ENCODE results near the gene PHPT1. TPM values are rescaled to one million over a fixed set of nuclear protein-coding genes. Genes with fewer than 3 reads are reported as not detected.

Gene PHPT1
- total and polyA plus RNA-seq, 2 of the 13 experiments (the other 11 are each of a cell fraction or from before 2014, with no cell fraction given) = 189 to 192 TPM

GRCh38 chr9:136840877-136841645 lies 8.1 kb upstream of the PHPT1 start (continued):
- TF ChIP-seq LCORL (IDR thresholded peaks at IDR 0.05) (no peak), LCORL (CRISPR knock-in tag; IDR thresholded peaks at IDR 0.05) (0 out of 2 replicates have a peak, but pooled peaks have one; percentile 34), ZNF7 (CRISPR knock-in tag; IDR thresholded peaks at IDR 0.05) (no peak), ZBTB38 (CRISPR knock-in tag; IDR thresholded peaks at IDR 0.05) (peak; percentile 80), ARID2 (CRISPR knock-in tag; IDR thresholded peaks at IDR 0.05; ENCODE audit: borderline replicate concordance) (0 out of 2 replicates have a peak, but pooled peaks have one; percentile 62), AGO1 (IDR thresholded peaks at IDR 0.05; ENCODE audit: low read depth, low read length, poor library complexity, severe bottlenecking) (peak; percentile 99), YEATS2 (CRISPR knock-in tag; IDR thresholded peaks at IDR 0.05; ENCODE audit: borderline replicate concordance) (no peak), SAP130 (CRISPR knock-in tag; IDR thresholded peaks at IDR 0.05; ENCODE audit: low read depth) (peak; percentile 84), ZSCAN31 (CRISPR knock-in tag; IDR thresholded peaks at IDR 0.05; ENCODE audit: low read depth) (no peak), ZNF501 (CRISPR knock-in tag; IDR thresholded peaks at IDR 0.05) (no peak; the same call in 1 of the 2 replicates), ZNF333 (CRISPR knock-in tag; IDR thresholded peaks at IDR 0.05; ENCODE audit: borderline replicate concordance) (no peak), HNRNPL (IDR thresholded peaks at IDR 0.05; ENCODE audit: low read depth, low read length) (peak; percentile 96), ZNF329 (CRISPR knock-in tag; IDR thresholded peaks at IDR 0.05; ENCODE audit: low read depth) (no peak), CEBPB (IDR thresholded peaks at IDR 0.05; ENCODE audit: borderline replicate concordance, low read depth, low read length) (no peak), CBX1 (IDR thresholded peaks at IDR 0.05; ENCODE audit: low read depth) (peak; percentile 11), KDM6A (CRISPR knock-in tag; IDR thresholded peaks at IDR 0.05; ENCODE audit: low read depth) (no peak), SPEN (CRISPR knock-in tag; IDR thresholded peaks at IDR 0.05; ENCODE audit: low read depth) (peak; percentile 55; the same call in 1 of the 2 replicates), HMG20B (CRISPR knock-in tag; conservative IDR thresholded peaks at IDR 0.05) (0 out of 2 replicates have a peak, but pooled peaks have one; percentile 11), ZNF180 (CRISPR knock-in tag; IDR thresholded peaks at IDR 0.05; ENCODE audit: borderline replicate concordance, low read depth) (no peak), SIN3A (IDR thresholded peaks at IDR 0.05; ENCODE audit: borderline replicate concordance, low read depth, low read length) (peak; percentile 50; the same call in 1 of the 2 replicates), KAT8 (CRISPR knock-in tag; IDR thresholded peaks at IDR 0.05) (no peak), HNF4A (CRISPR knock-in tag; IDR thresholded peaks at IDR 0.05) (peak; percentile 73), ZFP91 (CRISPR knock-in tag; IDR thresholded peaks at IDR 0.05; ENCODE audit: borderline replicate concordance) (no peak; the same call in 1 of the 2 replicates), ZNF674 (CRISPR knock-in tag; IDR thresholded peaks at IDR 0.05; ENCODE audit: low read depth) (no peak), CREB1 (IDR thresholded peaks at IDR 0.05) (no peak), CREB1 (CRISPR knock-in tag; IDR thresholded peaks at IDR 0.05) (no peak), NFYC (CRISPR knock-in tag; IDR thresholded peaks at IDR 0.05) (no peak), CCDC6 (CRISPR knock-in tag; IDR thresholded peaks at IDR 0.05) (no peak), ZNF572 (CRISPR knock-in tag; IDR thresholded peaks at IDR 0.05) (no peak), AHR (CRISPR knock-in tag; IDR thresholded peaks at IDR 0.05) (no peak), BCL3 (CRISPR knock-in tag; IDR thresholded peaks at IDR 0.05) (no peak; the same call in 1 of the 2 replicates)

Measured in HepG2 (cell line).